ENCODE data around the gene ALDH1L1.
"Not testable (repeated sequence)": the region's sequence is repeated elsewhere in the genome, so short reads cannot be mapped to it uniquely, and the experiment has no call there.

The ALDH1L1 gene

DNA sequence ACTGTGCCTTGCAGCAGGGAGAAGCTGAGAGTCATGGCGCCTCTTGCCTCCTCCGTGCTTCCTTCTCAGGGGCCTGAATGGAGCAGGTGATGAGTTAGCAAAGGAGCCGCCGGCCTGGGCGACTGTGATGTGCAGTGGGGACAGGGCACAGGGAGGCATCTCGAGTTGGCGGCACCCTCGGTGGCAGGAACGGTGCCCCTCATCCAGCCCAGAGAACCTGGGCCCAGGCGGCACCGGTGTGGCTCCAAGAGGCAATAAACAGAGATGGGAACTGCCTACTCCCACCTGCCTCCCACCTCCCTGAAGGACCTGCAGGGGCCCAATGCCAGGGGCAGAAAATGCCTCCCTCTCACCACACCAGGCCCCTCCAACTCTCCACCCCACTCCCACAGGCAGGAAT, 102.6 kb downstream of the ALDH1L1 start:
- DNase-seq = no peak

DNA sequence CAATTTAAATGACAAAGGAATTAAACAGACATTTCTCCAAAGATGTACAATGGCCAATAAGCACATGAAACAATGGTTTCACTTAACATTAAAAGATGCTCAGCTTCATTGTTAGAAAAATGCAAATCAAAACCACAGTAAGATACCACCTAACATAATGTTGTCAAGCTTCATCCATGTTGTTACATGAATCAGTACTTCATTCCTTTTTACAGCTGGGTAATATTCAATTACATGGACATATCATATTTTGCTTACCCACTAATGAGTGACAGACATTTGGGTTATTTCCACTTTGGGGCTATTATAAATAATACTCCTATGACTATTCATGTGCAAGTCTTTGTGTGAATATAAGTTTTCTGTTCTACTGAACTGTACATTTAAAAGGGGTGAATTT, 104.2 kb downstream of the ALDH1L1 start:
- no peak for DNase-seq

DNA sequence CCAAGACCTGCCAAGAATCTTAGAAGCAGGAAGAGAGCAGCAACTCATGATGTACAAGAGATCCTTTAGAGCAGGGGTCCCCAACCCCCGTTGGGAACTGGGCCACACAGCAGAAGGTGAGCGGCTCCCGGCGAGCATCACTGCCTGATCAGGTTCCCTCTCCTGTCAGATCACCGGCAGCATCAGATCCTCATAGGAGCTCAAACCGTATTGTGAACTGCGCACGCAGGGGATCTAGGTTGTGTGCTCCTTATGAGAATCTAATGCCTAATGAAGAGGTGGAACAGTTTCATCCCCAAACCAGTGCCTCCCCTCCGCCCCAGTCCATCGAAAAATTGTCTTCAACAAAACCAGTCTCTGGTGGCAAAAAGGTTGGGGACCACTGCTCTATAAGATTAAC, 110.2 kb downstream of the ALDH1L1 start:
- DNase-seq = no peak

DNA sequence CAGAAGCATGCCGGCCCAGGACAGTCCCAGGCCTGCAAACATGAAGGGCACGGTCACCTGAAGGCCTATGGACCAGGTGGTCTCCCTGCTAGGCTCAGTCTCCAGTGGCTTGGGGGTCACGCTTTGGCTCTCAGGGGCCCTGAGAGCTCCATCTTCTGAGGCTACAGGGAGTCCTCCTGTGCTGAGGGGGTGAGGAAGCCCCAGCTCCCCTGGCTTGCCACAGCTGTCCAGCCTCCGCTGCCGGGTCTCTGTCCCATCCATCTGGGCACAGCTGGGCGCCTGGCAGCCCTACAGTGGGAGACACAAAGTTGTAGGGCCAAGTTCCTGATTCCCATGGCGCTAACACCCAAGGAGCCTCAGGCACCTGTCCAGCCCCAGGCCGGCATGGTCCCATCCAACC, 112.4 kb downstream of the ALDH1L1 start:
- no peak for DNase-seq

DNA sequence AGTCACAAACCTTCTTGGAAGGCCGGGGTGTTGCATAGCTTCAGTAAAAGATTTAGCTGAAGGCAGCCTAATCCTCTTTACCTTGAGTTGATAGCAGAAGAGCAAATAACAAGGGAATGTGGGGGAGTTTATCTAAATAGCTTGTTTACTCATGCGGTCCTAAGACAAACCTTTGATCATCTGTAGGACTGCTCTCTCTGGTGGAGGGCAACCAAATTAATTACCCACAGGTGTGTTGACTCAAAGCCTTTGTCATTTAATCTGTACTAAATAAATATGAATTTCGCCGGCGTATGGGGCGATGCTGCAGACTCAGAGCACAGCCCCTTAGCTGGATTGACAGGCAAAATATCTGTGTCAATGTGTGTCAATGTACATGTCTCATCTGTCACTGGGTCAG, 113.7 kb downstream of the ALDH1L1 start:
- DNase-seq = not testable (repeated sequence)

DNA sequence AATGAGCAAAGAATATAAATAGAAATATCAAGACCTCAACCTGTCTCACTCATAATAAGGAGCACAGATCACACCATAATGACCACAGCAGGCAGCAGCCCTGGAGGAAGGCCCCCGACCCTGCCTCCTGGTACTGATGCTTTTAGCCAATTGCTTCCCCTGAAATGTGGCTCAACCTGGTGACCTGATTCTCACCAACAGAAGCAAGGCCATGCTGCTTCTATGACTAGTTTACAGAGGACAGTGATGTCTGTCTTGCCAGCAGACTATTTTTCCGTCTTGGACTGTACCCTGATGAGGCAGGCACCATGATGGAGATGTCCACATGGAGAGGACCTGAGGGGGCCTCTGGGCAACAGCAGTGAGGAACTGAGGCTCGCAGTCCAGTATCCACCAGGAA, 114.5 kb downstream of the ALDH1L1 start:
- DNase-seq = no peak

DNA sequence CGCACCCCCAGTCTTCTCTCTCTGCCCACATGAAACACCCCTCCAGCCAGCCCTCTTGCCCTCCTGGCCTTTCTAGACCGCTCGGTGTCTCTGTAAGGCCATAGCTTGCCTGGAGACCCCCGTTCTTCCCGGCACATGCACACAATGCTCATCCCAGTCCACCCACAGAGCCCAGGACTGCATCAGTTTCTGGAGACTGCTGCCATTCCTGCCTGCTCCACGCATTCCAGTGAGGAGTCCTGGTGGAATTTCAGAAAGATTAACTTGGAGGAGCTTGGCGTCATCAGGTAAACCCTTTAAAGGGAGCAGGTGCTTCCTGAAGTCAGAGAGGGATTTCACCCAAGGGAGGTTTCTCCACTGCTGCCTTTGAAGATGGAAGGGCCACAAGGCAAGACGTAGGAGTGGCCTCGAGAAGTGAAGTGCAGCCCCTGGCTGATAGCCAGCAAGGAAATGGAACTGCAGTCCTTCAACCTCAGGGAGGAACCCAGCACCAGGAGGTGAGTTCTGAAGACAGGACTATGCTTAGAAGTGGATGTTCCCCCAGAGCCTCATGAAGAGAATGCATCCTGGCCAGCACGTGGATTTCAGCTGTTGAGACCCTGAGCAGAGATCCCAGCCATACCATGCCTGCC, 115.6 kb downstream of the ALDH1L1 start:
- no peak for DNase-seq

DNA sequence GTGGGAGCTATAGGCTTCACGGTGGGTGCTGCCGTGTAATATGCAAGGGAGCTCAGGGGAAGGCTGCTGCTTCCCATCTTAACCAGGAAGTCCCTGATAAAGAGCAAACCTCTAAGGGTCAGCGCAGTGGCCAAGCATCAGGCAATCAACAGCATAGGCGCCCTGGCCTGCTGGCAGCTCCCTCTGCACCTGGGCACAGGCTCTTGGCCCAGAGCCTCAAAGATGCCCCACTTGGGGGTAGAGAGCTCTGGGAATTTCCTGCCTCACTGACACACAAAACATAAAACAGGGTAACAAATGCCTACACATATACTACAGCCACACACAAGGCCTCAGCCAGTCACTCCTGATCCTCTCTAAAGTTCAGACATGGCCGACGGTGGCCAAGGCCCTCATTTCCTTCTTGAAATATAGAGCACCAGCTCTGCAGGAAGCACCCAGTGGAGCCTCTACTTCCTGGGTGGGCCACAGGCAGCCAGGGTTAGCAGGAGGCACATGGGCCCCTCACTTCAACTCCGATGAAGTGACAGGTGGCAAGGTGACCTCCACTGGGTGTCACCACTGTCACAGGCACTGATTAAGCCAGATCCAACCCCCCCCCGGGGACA, 116.9 kb downstream of the ALDH1L1 start:
- DNase-seq = no peak

DNA sequence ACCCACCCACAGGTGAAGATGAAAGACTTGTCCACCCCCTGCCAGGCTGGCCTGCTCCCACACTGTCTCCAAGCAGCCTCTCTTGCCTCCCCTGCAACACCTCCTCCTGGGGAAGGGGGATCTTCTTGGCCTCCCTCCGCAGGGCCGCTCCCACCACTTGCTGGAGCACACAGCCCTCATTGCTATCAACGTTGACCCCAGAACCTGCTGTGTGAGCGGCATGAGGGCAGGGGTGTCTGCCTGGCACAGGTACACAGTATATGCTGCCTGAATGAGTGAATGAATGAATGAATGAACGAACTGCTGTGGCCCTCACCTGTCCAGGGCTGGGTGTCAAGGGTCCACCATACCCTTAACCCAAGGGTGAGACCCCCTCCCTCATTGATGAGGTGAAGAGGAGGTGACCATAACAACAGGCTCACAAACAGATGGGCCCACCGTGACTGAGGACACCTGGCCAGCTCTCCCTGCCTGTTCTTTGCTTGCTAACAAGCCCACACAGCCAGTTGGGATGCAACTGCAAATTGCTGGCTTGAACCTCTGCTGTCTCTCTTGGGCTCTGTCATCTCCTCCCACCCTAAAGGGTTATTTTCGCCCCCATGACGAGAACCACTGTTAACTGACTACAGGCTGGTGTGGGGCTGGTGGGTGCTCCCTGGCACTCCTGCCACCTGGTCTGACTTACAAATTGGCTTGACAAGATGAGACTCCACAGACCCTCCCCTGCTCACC, 118.9 kb downstream of the ALDH1L1 start:
- DNase-seq = no peak

DNA sequence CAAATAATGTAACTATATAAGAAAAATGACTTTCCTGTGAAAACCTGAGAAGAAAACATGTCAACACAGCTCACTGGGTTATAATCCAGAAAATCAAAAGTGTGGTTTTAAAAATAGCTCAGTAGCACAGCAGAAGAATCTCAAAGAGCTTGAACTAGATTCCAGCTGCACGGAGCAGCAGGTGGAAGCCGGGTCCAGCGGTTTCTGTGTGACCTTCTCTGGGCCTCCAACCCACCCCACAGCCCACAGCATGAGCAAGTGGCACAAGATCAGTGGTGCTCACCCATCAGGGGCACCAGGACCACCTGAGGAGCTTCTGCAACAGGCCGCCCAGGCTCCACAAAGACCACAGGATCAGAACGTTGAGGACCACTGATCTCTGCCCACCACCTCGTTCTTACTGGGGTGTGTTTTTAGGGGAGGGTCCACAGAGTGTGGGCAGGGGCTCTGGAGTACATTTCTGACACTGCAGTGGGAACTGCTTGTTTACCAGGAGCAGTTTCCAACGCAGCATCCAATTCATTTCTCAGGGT, 119.7 kb downstream of the ALDH1L1 start:
- DNase-seq = no peak

DNA sequence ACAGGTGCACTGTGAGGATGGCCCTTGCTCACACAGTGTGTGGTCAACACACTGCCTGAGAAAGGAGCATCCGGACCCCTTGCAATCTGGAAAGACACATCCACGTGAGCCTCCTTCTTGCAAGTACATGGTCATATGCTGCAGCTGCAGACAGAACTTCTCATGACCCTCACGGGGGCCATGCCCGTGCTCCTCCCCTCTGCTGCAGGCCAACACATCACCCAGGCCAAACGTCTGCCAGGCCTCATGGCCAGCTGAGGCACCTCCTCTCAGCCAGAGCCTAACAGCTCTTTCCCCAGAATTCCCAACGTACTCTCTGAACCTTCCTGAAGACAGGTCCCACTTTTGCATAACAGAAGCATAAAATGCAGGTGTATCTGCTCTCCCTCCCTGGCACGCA, 121.7 kb downstream of the ALDH1L1 start:
- no peak for DNase-seq

DNA sequence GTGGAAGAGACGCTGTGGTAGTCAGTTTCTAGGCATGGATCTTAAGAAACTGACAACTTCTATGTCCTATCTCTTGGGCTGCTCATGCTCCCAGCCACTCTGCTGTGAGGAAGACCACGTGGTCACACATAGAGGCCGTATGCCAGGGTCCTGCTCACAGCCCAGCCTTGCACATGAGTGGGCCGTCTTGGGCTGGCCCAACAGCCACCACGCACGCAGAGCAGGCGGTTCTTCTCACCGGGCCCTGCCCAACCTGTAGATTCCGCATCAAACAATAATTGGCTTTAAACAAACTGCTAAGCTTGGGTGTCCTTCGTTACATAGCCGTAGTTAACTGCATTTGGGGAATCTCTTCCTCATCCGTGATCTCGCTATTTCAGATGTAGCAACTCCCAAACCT, 122.5 kb downstream of the ALDH1L1 start:
- DNase-seq = no peak

DNA sequence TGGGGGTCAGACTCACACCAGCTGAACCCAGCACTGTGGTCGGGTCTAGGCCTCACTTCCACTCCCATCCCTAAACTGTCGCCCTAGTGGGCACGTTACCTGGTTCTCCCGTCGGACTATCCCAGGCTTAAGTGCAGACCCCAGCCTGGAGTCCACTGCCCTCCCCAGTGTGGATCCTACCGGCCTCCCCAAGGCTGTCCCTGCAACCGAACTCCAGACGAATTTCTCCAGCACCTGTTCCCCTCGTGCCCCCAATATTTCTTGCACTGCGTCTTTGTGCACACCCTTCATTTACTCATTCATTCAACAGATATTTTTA, 122.9 kb downstream of the ALDH1L1 start:
- DNase-seq = no peak

DNA sequence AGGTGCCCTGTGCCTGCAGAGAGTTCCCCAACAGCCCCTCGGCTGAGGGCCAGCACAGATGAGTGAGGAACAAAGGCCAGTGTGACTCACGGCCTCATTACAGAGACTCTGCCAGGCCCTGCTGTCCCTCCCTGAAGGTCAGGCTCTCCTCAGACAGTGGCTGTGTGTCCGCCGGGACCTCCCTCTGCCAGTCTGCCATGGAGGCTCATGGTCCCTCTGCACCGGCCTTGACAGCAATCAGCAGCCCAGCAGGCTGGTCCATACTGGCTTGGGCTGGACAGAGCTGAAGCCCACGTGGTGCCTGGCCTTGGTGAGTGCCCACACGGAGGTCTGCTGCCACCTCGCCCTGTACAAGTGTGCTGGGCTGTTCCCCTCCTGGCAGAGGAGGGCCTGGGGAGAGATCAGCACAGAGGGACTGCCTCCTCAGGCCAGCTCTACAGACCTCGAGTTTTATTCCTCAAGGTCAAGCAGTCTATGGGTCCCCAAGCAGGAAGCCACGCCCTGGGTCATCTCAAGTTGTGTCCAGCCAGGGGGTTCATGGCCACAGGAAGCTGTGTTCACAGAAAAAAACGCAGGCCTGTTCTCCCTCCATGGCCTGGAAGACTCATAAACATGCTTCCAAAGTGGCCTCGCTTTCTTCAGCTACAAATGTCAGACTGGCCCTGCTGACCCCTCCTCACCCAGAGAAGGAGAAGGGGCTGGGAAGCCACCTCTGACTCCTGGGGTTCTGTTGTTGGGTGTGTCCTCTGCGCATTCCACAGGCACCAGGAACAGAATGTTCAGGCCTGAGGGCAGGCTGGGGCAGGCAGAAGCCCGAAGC, 123.5 kb downstream of the ALDH1L1 start:
- DNase-seq = no peak

DNA sequence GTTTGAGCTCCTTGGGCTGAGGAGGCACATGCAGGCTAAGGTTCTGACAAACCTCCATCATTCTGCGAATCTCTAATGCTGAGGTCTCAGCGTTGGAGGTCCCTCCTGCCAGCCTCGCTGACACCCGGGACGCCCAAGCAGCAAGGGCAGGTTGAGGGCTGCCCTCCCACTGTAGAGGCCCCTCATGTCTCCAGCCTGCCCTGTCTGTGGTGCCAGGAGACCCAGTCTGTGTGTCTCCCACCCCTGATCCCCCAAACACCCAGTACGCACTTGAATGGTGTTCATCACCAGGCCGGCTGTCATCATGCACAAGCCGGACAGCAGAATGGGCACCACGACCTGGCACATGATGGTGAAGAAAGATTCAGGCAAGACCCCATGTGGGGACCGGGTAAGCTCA, 124.3 kb downstream of the ALDH1L1 start:
- DNase-seq = no peak

DNA sequence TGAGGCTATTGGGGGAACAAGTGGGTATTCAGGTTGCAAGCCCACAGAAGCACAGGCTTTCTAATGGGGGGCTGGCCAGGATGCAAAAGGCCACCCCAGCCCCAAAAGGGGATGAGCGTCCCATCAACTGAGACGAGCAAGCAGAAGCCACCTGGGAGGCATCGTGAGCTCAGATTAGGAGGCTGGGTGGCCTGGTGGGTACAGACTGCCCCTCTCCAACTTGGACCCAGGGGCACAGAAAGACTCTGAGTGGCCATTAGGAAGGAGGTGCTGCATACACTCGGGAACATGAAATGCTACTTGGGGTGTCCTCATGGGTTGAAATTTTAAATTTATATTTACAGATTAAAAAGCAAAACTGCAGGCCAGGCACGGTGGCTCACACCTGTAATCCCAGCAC, 125.5 kb downstream of the ALDH1L1 start:
- no peak for DNase-seq

DNA sequence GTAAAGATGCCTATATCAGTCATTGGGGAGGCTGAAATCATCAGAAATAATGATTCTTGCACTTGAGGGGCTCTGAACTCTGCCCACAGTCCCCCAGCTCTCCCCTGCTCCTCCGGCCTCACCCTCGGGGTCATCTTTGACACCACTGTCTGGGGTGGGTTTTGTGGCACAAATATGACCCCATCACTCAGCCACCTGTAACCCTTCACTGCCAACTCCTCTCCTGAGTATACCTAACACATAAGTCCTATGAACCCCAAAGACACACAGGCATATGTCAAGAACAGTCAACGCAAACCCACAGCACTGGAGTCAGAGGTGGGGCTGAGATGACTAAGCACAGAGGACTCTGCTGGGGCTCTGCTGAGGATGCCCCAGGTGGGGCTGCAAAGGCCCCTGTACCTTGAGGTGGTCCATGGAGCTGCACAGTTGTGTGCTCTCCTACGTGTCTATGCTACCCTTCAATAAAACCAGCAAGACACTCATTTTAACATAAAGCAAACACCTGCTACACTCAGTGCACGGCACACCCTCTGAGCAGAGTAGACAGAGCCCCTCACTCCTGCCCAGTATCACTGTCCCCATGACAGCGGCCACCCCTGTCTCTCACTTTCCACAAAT, 126.3 kb downstream of the ALDH1L1 start:
- DNase-seq = no peak

Measured in NCI-H187 treated with DMSO at 0.1 percent for 48 hours (cell line).